ENCODE results near the gene PLEKHA8. TPM values are rescaled to one million over a fixed set of nuclear protein-coding genes. Genes with fewer than 3 reads are reported as not detected.

The PLEKHA8 gene
- total and polyA plus RNA-seq, 10 of the 15 experiments (the other 5 are each of a cell fraction or from before 2014, with no cell fraction given): 1.1 to 13.2 (median 5.7) TPM

DNA sequence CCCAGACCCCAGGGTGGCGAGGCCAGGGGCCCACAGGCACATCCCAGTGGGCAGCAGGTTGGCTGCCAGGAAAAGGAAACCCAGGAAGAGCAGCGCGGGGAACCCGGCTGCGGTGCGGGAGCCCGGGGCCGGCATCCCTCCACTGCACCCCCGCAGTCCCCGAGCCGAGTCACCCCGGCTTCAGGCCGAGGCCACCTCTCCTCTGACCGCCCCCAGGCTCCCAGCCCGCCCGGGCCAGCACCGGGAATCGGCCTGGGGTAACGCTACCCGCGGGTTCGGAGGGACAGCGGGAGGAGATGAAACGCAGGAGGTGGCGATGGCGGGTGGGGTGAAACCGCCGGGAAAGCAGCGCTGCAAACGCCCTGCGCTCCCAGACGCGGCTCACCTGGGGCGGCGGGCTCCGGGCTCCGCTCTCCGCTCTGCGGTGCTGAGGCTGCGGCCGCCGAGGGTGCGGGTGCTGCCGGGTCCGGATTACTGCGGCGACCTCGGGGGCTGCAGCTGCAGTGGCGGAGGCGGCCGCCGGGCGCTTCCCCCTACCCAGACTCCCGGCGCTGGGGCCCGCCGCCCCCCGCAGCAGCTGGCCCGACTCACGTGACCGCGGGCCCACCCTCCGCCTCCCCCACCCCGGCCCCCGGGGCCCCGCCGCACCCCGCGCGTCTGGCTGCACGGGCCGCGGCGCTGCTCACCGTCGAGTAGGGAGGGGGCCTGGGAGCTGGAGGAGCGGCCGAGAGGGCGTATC is 38.8 kb upstream of the PLEKHA8 start, which contains the start of gene SCRN1:
Gene SCRN1 (minus strand): TSS at position 545 of the 739 bp plus-strand sequence. CDS start 20,734 bp downstream, outside the sequence.
- in situ Hi-C loops (cut with MboI): no loop called here
- H3K4me3 ChIP-seq: peak within 1 kb of the TSS; percentile 85
- DNase-seq (ENCODE audit: low read depth, low spot score): no peak
- ChIA-PET CTCF (interaction anchor here (1.5 kb wide), 1 partner anchor 32 kb away, joined by 5 read pairs; no protein-coding TSS in a partner anchor), RAD21 (ENCODE audit: unreplicated experiment) (interaction anchor here (1.4 to 2.0 kb wide), 2 partner anchors 17 to 38 kb away, joined by 3 to 9 read pairs; partner anchors contain the start of gene PLEKHA8), POLR2A (interaction anchor here (2.7 kb wide), 1 partner anchor 38 kb away, joined by 15 read pairs; the partner anchor contains the start of gene FKBP14), SMC1A (ENCODE audit: uncharacterized antibody, unreplicated experiment) (interaction anchor here (1.8 kb wide), 1 partner anchor 15 kb away, joined by 4 read pairs; no protein-coding TSS in a partner anchor)
- no peaks in the 10 kb centered on the region; the same call in 2 of the 3 replicates for H3K9me3 ChIP-seq (replicated peaks; ENCODE audit: control insufficient read depth, insufficient read depth, low read length)
- peak within 1 kb of the TSS; percentile 92 for H2AFZ ChIP-seq (ENCODE audit: control insufficient read depth, low read depth, low read length)
- H3K4me1 ChIP-seq (ENCODE audit: control insufficient read depth, insufficient read depth, low read length): peaks cover 9% of the 10 kb centered on the region; the same call in 1 of the 2 replicates
- no peaks in the 10 kb centered on the region for H3K27me3 ChIP-seq (replicated peaks in 1 of 2; ENCODE audit: control insufficient read depth in 2 of 2, insufficient read depth in 2 of 2, low read length in 1 of 2)
- H3K9ac ChIP-seq (ENCODE audit: control insufficient read depth, insufficient read depth, low read length): peak within 1 kb of the TSS; percentile 89
- peak within 1 kb of the TSS; percentile 89 for H3K27ac ChIP-seq (ENCODE audit: control insufficient read depth, insufficient read depth)
- 1% methylated on average over 62 of the region's 79 CpGs for WGBS (ENCODE audit: insufficient coverage, insufficient replicate concordance, low lambda C conversion rate, missing lambda C conversion rate)
- no peak for FAIRE-seq
- H3K79me2 ChIP-seq (ENCODE audit: control insufficient read depth, insufficient read depth, low read length): peaks cover 49% of the 10 kb centered on the region
- H3K4me2 ChIP-seq (ENCODE audit: control insufficient read depth, insufficient read depth): peak within 1 kb of the TSS; percentile 95
- H3K36me3 ChIP-seq (ENCODE audit: control insufficient read depth in 2 of 2, insufficient read depth in 2 of 2, low read length in 1 of 2): no peaks in the 10 kb centered on the region
- intact Hi-C loops (cut with micrococcal nuclease; ENCODE audit: unreplicated experiment): loop anchor here (2.0 kb wide), 1 partner anchor 37 kb away; the partner anchor contains the start of gene FKBP14
- ATAC-seq: peak; percentile 59
- BruUV-seq (replicated peaks): no TSS peak
- no peaks in the 10 kb centered on the region for H4K20me1 ChIP-seq (ENCODE audit: control insufficient read depth, insufficient read depth)
- TF ChIP-seq, protein P1, sequence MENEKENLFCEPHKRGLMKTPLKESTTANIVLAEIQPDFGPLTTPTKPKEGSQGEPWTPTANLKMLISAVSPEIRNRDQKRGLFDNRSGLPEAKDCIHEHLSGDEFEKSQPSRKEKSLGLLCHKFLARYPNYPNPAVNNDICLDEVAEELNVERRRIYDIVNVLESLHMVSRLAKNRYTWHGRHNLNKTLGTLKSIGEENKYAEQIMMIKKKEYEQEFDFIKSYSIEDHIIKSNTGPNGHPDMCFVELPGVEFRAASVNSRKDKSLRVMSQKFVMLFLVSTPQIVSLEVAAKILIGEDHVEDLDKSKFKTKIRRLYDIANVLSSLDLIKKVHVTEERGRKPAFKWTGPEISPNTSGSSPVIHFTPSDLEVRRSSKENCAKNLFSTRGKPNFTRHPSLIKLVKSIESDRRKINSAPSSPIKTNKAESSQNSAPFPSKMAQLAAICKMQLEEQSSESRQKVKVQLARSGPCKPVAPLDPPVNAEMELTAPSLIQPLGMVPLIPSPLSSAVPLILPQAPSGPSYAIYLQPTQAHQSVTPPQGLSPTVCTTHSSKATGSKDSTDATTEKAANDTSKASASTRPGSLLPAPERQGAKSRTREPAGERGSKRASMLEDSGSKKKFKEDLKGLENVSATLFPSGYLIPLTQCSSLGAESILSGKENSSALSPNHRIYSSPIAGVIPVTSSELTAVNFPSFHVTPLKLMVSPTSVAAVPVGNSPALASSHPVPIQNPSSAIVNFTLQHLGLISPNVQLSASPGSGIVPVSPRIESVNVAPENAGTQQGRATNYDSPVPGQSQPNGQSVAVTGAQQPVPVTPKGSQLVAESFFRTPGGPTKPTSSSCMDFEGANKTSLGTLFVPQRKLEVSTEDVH (IDR thresholded peaks at IDR 0.05; ENCODE audit: low read depth, partially characterized antibody): no peak
- no peak for TF ChIP-seq POU2F2 (IDR thresholded peaks at IDR 0.05; ENCODE audit: borderline replicate concordance, low read depth, low read length)
- TF ChIP-seq TAF1 (IDR thresholded peaks at IDR 0.05; ENCODE audit: borderline replicate concordance, low read depth, low read length): peak; percentile 34; the same call in 1 of the 2 replicates
- TF ChIP-seq CBFB (IDR thresholded peaks at IDR 0.05; ENCODE audit: low read depth): no peak
- TF ChIP-seq IKZF1 (conservative IDR thresholded peaks at IDR 0.05): 0 out of 2 replicates have a peak, but pooled peaks have one; percentile 51
- no peak for TF ChIP-seq RAD21 (IDR thresholded peaks at IDR 0.05; ENCODE audit: insufficient read depth, low read depth, low read length)
- no peak for TF ChIP-seq RAD51 (IDR thresholded peaks at IDR 0.05)
- TF ChIP-seq NBN (IDR thresholded peaks at IDR 0.05): no peak
- peak; percentile 60; the same call in 1 of the 2 replicates for TF ChIP-seq TCF12 (IDR thresholded peaks at IDR 0.05; ENCODE audit: low read depth, low read length)
- peak; percentile 77 for TF ChIP-seq POLR2A (IDR thresholded peaks at IDR 0.05; ENCODE audit: low read depth, low read length)
- TF ChIP-seq SMC3 (IDR thresholded peaks at IDR 0.05; ENCODE audit: borderline replicate concordance, low read length): no peak
- no peak for TF ChIP-seq SIX5 (IDR thresholded peaks at IDR 0.05; ENCODE audit: low read depth, low read length, severe bottlenecking)
- no peak for TF ChIP-seq ZNF687 (IDR thresholded peaks at IDR 0.05)
- 0 out of 2 replicates have a peak, but pooled peaks have one; percentile 21 for TF ChIP-seq RUNX3 (IDR thresholded peaks at IDR 0.05; ENCODE audit: low read length)
- no peak for TF ChIP-seq PKNOX1 (IDR thresholded peaks at IDR 0.05)
- TF ChIP-seq RFX5 (IDR thresholded peaks at IDR 0.05; ENCODE audit: low read depth, low read length): no peak
- no peak for TF ChIP-seq BCL11A (IDR thresholded peaks at IDR 0.05; ENCODE audit: low read depth, low read length)
